SU-DHL-6 (cell line): ENCODE measurements around the gene GABRG1.

Experiments used
- H2AFZ ChIP-seq: fragments of 200-600 bp; sonication (generic); 2 replicates; pipeline ENCODE4 v1.6.1; 2014; ENCODE audit warnings: low read depth, mild to moderate bottlenecking, moderate library complexity, mixed read lengths, antibody characterized with exemption, low read length; ENCODE audit not compliant: severe bottlenecking
- H3F3A ChIP-seq: fragments of 200-600 bp; shearing (Covaris generic); 2 replicates; pipeline ENCODE4 v1.6.0; 2016; ENCODE audit warnings: antibody characterized with exemption, mild to moderate bottlenecking; ENCODE audit not compliant: insufficient read depth
- H3K27ac ChIP-seq: fragments of 200-600 bp; sonication (generic); 2 replicates; pipeline ENCODE4 v1.5.1; 2016; ENCODE audit warnings: low read depth, mild to moderate bottlenecking, low read length, moderate library complexity, mixed read lengths
- H3K27me3 ChIP-seq: fragments of 200-600 bp; sonication (generic), shearing (Covaris generic); 2 replicates; pipeline ENCODE4 v1.6.0; 2014; ENCODE audit warnings: mild to moderate bottlenecking, low read length
- H3K36me3 ChIP-seq: fragments of 200-600 bp; sonication (generic); 2 replicates; pipeline ENCODE4 v1.6.1; 2014; ENCODE audit warnings: mild to moderate bottlenecking, low read length, mixed read lengths
- H3K4me2 ChIP-seq: fragments of 300-600, 200-600 bp; shearing (Covaris generic), sonication (generic); 2 replicates; pipeline ENCODE4 v1.6.0; 2014; ENCODE audit warnings: low read length, low read depth, mild to moderate bottlenecking; ENCODE audit not compliant: poor library complexity, severe bottlenecking
- H3K4me3 ChIP-seq: fragments of 200-600 bp; sonication (generic); 2 replicates; pipeline ENCODE4 v1.5.1; 2014; ENCODE audit warnings: antibody characterized with exemption, low read length, mild to moderate bottlenecking, mixed read lengths; ENCODE audit not compliant: insufficient read depth, poor library complexity, severe bottlenecking
- H3K79me2 ChIP-seq: fragments of 200-600 bp; sonication (generic); 2 replicates; pipeline ENCODE4 v1.6.1; 2014; ENCODE audit warnings: mild to moderate bottlenecking, low read length, moderate library complexity; ENCODE audit not compliant: insufficient read depth
- H3K9ac ChIP-seq: fragments of 200-600 bp; sonication (generic); 2 replicates; pipeline ENCODE4 v1.7.0; 2014; ENCODE audit warnings: mild to moderate bottlenecking, low read length
- H3K9me2 ChIP-seq: fragments of 200-600 bp; sonication (generic); replicated peaks from 2 replicates; pipeline ENCODE4 v1.6.1; 2014; ENCODE audit warnings: low read length; ENCODE audit not compliant: insufficient read depth
- H3K9me3 ChIP-seq: fragments of 200-600 bp; sonication (generic); 2 replicates; pipeline ENCODE4 v1.6.1; 2014; ENCODE audit warnings: low read length, mixed read lengths; ENCODE audit not compliant: insufficient read depth
- H4K20me1 ChIP-seq: fragments of 200-600 bp; sonication (generic); 2 replicates; pipeline ENCODE4 v1.6.1; 2014; ENCODE audit warnings: low read depth, mild to moderate bottlenecking, antibody characterized with exemption, low read length, moderate library complexity, mixed read lengths
- EZH2phosphoT487 ChIP-seq: fragments of 200-600 bp; sonication (generic), shearing (Covaris generic); conservative IDR thresholded peaks from 2 replicates; pipeline ENCODE4 v1.6.1; 2018; ENCODE audit warnings: mild to moderate bottlenecking, antibody characterized with exemption, low read length, moderate library complexity, mixed read lengths
- TF ChIP-seq, protein P1 (sequence below): fragments of 200-600 bp; sonication (generic); IDR thresholded peaks from one replicate; pipeline ENCODE4 v1.5.1; 2017; ENCODE audit warnings: antibody characterized with exemption, mild to moderate bottlenecking, low read length, moderate library complexity; ENCODE audit not compliant: insufficient read depth, poor library complexity, severe bottlenecking

The GABRG1 gene

DNA sequence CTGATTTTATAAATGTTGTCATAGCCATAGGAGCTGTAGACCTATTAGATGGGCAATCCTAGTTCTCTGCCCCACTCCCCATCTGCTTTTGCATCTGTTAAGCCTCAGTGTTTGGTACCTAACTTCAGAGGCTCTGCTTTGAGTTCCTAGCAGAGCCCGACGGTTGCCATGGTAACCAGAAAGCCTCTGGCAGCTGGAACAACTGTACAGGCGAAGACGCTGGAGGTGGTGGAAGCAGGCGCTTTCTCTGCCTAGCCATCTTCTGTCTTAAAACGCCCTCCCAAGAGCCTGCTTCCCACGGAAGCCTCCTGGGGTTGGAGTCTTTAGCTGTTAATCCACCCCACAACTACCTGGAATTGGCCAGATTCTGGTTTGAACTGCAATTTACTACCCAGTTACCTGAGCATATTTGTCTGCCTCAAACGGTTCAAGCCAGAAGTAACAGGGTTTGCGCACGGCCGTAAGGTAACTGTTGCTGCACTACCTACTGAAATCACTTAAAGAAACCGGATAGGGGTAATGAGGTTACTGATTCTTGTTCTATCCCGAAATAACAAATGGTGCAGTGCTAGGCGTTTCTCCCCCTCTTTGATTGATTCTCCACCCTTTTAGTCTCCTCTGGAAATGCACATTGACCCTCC, 1.0 kb upstream of the GABRG1 start:
- Histone ChIP-seq H3K36me3 (no peaks in the 10 kb centered on the region), H3K9me3 (no peaks in the 10 kb centered on the region), H3K9ac (no peak overlapping the region), H3K4me3 (no peak overlapping the region), H2AFZ (no peak overlapping the region), H3K79me2 (no peaks in the 10 kb centered on the region), H3K27ac (no peak overlapping the region), H3K9me2 (no peaks in the 10 kb centered on the region), H3K27me3 (no peaks in the 10 kb centered on the region), H4K20me1 (no peaks in the 10 kb centered on the region), H3F3A (no peaks in the 10 kb centered on the region), H3K4me2 (no peak overlapping the region)
- TF ChIP-seq, protein P1, sequence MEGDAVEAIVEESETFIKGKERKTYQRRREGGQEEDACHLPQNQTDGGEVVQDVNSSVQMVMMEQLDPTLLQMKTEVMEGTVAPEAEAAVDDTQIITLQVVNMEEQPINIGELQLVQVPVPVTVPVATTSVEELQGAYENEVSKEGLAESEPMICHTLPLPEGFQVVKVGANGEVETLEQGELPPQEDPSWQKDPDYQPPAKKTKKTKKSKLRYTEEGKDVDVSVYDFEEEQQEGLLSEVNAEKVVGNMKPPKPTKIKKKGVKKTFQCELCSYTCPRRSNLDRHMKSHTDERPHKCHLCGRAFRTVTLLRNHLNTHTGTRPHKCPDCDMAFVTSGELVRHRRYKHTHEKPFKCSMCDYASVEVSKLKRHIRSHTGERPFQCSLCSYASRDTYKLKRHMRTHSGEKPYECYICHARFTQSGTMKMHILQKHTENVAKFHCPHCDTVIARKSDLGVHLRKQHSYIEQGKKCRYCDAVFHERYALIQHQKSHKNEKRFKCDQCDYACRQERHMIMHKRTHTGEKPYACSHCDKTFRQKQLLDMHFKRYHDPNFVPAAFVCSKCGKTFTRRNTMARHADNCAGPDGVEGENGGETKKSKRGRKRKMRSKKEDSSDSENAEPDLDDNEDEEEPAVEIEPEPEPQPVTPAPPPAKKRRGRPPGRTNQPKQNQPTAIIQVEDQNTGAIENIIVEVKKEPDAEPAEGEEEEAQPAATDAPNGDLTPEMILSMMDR, result no peak
- TF ChIP-seq EZH2phosphoT487, result no peak

DNA sequence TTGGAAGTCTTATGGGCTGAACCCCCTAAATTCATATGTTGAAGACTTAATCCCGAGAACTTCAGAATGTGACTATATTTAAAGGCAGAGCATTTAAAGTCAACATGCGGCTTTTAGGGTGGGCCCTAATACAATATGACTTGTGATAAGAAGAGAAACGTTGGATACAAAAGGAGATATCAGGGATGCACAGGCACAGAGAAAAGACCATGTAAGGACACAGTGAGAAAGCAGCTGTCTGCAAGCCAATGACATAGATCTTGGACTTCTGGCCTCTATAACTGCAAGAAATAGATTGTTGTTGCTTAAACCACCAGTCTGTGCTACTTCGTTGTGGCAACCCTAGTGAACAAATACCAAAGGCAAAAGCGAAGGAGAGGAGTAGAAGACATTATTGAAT, 42.2 kb downstream of the GABRG1 start:
- no peak overlapping the region for H3K4me3 ChIP-seq
- no peak overlapping the region for H3K27ac ChIP-seq
- no peak overlapping the region for H2AFZ ChIP-seq
- no peaks in the 10 kb centered on the region for H3F3A ChIP-seq
- H3K9ac ChIP-seq, result no peak overlapping the region
- no peaks in the 10 kb centered on the region for H3K9me3 ChIP-seq
- no peak overlapping the region for H3K4me2 ChIP-seq
- H3K27me3 ChIP-seq, result no peaks in the 10 kb centered on the region
- H3K9me2 ChIP-seq, result no peaks in the 10 kb centered on the region
- no peaks in the 10 kb centered on the region for H3K36me3 ChIP-seq
- no peaks in the 10 kb centered on the region for H3K79me2 ChIP-seq
- TF ChIP-seq, protein P1, result no peak
- no peaks in the 10 kb centered on the region for H4K20me1 ChIP-seq

DNA sequence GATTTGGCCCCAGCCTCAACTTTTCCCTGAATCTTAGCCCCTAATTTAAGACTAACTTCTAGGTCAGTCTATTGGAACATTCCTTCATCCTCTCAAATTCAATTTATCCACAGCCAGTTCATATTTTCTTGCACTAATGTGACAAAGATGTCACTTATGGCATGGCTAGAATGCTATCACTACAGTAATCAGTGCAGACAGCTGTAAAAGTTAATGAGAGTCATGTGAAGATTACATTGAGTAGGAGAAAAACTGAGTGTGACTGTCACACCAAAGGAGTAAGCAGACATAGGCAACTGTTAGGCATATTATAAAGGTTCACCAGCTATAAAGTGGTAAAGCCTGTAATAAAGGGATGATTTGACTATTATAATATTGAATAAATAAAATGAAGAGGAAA, 42.6 kb downstream of the GABRG1 start:
- Histone ChIP-seq H4K20me1 (no peaks in the 10 kb centered on the region), H2AFZ (no peak overlapping the region), H3K79me2 (no peaks in the 10 kb centered on the region), H3K9me2 (no peaks in the 10 kb centered on the region), H3K9me3 (no peaks in the 10 kb centered on the region), H3F3A (no peaks in the 10 kb centered on the region), H3K4me3 (no peak overlapping the region), H3K27ac (no peak overlapping the region), H3K36me3 (no peaks in the 10 kb centered on the region), H3K27me3 (no peaks in the 10 kb centered on the region), H3K4me2 (no peak overlapping the region), H3K9ac (no peak overlapping the region)
- TF ChIP-seq, protein P1, result no peak
